HG02973 (cell line): ENCODE data around the gene AKR1D1.
"Not testable (repeated sequence)": the region's sequence is repeated elsewhere in the genome, so short reads cannot be mapped to it uniquely, and the experiment has no call there.

Experiments used
- ATAC-seq: cut with Tn5 transposase; IDR thresholded peaks from one replicate; pipeline ENCODE4 v1.9.1; 2021; ENCODE audit warnings: moderate library complexity; ENCODE audit not compliant: unreplicated experiment

Gene AKR1D1

GRCh38 chr7:138116892-138117291, 40.6 kb downstream of the AKR1D1 start:
- ATAC-seq = no peak

GRCh38 chr7:138120140-138120827, 44.0 kb downstream of the AKR1D1 start:
- no peak for ATAC-seq

DNA sequence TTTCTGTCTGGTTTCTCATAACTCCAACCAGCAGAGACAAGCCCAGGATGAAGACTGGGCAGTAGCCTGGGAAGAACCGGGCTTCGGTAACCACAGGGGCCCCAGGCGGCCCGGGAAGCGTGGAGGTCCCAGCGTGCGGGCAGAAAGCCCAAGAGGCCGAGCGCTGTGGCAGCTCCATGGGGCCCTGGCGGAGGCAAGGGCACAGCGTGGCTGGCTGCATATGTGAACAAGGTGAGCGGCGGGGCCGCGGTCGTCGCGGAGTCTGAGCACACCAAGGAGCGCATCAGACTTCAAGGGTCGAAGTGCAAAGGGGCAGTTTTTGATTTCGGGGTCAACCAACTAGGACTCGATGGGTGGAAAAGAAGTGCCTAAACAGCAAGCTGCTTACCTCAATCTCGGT, 45.9 kb downstream of the AKR1D1 start:
- ATAC-seq = no peak

DNA sequence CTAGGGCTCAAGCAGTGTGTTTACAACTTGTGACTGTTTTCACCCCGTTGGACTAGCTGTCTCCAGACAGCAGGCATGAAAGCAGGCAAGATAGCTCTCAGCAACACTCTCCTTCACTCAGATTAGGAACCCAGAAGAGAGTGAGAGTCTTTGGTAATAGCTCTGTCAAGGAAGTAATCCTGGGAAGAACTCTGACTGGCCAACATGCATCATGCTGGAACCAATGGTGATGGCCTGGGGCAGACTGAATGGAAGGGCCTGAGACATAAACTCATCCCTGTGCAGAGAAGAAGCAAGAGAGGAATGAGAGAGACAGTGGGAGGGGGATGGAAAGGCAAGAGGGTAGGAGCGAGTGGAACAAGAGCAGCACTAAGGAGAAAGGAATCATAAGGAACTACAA, 48.9 kb downstream of the AKR1D1 start:
- ATAC-seq = no peak

DNA sequence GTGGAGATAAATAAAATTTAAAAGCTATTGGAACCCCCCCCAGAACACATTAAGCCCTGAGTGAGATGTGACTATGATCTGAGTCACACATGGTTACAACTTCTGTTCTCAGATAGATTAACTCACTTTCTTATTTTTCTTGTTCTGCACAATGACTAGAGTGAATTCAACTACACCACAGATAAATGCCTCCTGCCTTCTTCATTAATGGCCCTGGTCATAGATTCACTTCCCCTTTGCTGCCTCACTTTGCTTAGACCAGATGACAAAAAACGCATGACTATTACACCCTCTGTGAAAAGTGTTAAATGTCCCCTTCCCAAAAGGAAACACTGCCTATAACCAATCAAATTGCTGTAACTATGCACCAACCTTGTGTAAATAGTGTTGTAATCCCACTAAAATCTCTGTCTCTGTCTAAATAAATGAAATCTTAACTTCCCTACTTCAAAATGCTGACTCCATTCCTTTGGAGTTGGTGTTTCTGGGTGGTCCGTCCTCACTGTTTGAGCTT, 49.4 kb downstream of the AKR1D1 start:
- peak; percentile 86 for ATAC-seq

DNA sequence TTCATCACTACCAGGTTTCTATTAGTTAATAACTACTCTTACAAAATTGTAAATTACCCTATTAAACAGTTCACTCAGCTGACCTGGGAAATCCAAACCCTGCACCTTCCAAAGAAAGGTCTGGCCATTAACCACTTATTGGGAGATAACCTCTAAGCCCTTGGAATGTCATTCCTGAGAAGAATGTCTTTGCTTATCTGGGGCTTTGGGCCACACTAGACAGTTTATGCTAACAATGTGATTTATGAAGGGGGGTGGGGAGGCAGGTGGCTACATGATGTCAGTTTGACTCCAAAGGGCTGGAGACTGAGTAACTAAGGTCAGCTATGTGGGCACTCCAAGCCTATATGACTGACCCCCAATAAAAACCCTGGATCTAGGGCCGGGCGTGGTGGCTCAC, 50.7 kb downstream of the AKR1D1 start:
- ATAC-seq = no peak

- no peak for ATAC-seq
Measured at GRCh38 chr7:138127996-138128395, 51.7 kb downstream of the AKR1D1 start.

GRCh38 chr7:138129551-138130165, 53.4 kb downstream of the AKR1D1 start:
- ATAC-seq = no peak

- ATAC-seq = peak; percentile 81
Measured at GRCh38 chr7:138137423-138138171, 61.3 kb downstream of the AKR1D1 start.

DNA sequence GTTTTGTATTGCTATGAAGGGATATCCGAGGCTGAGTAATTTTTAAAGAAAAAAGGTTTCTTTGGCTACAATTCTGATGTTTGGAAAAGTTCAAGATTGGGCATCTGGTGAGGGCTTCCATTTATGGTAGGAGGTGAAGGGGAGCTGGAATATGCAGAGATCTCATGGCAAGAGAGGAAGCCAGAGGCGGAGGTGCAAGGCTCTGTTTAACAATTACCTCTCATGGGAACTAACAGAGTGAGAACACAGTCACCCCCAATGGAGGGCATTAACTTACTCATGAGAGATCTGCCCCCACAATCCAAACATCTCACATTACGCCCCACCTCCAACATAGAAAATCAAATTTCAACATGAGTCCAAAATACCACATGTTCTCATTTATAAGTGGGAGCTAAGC, 62.0 kb downstream of the AKR1D1 start:
- ATAC-seq = no peak

- ATAC-seq = no peak
Measured at GRCh38 chr7:138142583-138143201, 66.4 kb downstream of the AKR1D1 start.

DNA sequence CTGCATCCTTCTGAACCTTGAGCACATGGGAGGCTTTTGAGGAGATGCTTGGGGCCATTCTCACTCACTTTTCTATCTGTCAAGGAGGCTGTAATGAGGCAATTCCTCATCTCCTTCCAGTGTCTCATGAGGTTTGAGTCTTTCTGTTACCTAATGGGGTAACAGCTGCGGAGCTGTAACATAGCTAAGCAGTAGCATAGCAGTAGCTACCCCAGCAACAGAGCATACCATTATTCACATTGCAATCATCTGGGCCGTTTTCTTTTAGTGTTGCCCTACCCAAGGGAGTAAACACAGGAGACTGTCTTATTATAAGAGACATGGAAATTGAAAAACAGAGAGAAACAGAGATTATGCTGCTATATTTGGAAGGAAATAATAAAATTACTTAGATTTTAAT, 68.7 kb downstream of the AKR1D1 start:
- ATAC-seq = no peak

DNA sequence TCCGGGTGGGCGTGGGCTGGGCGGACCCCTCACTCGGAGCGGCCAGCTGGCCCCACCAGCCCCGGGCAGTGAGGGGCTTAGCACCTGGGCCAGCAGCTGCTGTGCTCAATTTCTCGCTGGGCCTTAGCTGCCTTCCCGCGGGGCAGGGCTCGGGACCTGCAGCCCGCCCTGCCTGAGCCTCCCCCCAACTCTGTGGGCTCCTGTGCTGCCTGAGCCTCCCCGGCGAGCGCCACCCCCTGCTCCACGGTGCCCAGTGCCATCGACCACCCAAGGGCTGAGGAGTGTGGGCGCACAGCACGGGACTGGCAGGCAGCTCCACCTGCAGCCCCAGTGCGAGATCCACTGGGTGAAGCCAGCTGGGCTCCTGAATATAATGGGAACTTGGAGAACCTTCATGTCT, 70.0 kb downstream of the AKR1D1 start:
- not testable (repeated sequence) for ATAC-seq

GRCh38 chr7:138146757-138147734, 70.8 kb downstream of the AKR1D1 start:
- not testable (repeated sequence) for ATAC-seq

GRCh38 chr7:138151731-138152577, 75.7 kb downstream of the AKR1D1 start:
- ATAC-seq = no peak

- ATAC-seq = no peak
Measured at GRCh38 chr7:138154661-138155060, 78.4 kb downstream of the AKR1D1 start.

GRCh38 chr7:138157702-138158101, 81.4 kb downstream of the AKR1D1 start:
- no peak for ATAC-seq

DNA sequence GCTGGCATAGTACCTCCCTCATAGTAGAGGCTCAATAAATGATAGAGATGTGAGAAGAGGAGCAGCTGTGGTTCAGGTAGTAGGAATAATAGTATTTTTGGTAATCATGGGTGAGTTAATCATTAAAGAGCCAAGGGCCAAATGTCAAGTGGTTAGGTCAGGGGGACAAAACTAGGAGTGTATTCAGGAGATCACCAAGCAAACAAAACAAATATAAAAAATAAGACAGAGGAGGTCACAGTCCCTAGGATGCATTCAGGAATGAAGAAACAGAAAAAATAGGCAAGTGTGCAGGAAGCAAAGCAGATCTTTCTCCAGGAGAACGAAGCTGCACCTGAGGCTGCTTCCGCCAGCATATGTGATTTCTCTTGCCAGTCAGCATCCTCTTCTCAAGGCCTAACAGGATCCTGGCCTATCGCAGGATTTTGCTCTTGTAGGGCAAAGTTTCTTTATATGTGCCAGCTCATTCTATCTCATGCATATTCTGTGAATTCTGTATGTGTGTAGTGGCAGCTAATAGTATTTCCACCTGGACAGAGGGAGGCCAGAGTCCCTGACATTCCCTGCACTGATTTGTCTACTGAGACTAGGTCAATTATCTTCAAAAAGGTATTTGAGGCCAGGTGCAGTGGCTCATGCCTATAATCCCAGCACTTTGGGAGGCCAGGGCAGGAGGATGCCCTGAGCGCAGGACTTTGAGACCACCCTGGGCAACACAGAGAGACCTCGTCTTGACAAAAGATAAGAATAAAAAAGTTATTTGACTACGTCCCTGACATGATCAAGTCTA, 82.7 kb downstream of the AKR1D1 start:
- ATAC-seq = no peak
